HepG2 (cell line): ENCODE results near the gene XKR7. TPM values are rescaled to one million over a fixed set of nuclear protein-coding genes. Genes with fewer than 3 reads are reported as not detected.

Experiments
- AHR ChIP-seq: IDR thresholded peaks from 2 replicates; pipeline ENCODE4 v1.6.1; 2018; ENCODE audit warnings: missing genetic modification reagents, missing compliant biosample characterization
- CCAR2 ChIP-seq: fragments of 200-400 bp; formaldehyde crosslinking; optimal IDR thresholded peaks from 2 replicates; pipeline ENCODE3; 2018; ENCODE audit warnings: low read depth, mild to moderate bottlenecking, low read length, moderate library complexity
- CHCHD3 ChIP-seq: sonication (generic); formaldehyde crosslinking; IDR thresholded peaks from 2 replicates; pipeline ENCODE4 v1.8.0; 2022; ENCODE audit warnings: mild to moderate bottlenecking, missing genetic modification reagents, moderate library complexity
- JDP2 ChIP-seq: sonication (generic); formaldehyde crosslinking; IDR thresholded peaks from 2 replicates; pipeline ENCODE4 v1.8.1; 2022; ENCODE audit warnings: missing genetic modification reagents, borderline replicate concordance
- MZF1 ChIP-seq: sonication (generic); formaldehyde crosslinking; IDR thresholded peaks from 2 replicates; pipeline ENCODE4 v1.8.1; 2023; ENCODE audit warnings: mild to moderate bottlenecking, missing genetic modification reagents, borderline replicate concordance
- POLR2AphosphoS5 ChIP-seq: IDR thresholded peaks from 2 replicates; pipeline ENCODE4 v1.6.1; 2012; ENCODE audit warnings: low read depth, low read length
- SRF ChIP-seq: IDR thresholded peaks from 2 replicates; pipeline ENCODE4 v1.6.1; 2011; ENCODE audit warnings: mild to moderate bottlenecking, low read depth, low read length, moderate library complexity
- ZNF124 ChIP-seq: sonication (generic); formaldehyde crosslinking; IDR thresholded peaks from 2 replicates; pipeline ENCODE4 v1.4.0; 2020; ENCODE audit warnings: missing genetic modification reagents
- ZNF350 ChIP-seq: sonication (generic); formaldehyde crosslinking; IDR thresholded peaks from 2 replicates; pipeline ENCODE4 v1.4.0; 2020; ENCODE audit warnings: mild to moderate bottlenecking, low read depth, missing genetic modification reagents, borderline replicate concordance
- ZNF605 ChIP-seq: sonication (generic); formaldehyde crosslinking; IDR thresholded peaks from 2 replicates; pipeline ENCODE4 v1.8.0; 2022; ENCODE audit warnings: mild to moderate bottlenecking, missing genetic modification reagents
- ZNF883 ChIP-seq: sonication (generic); formaldehyde crosslinking; IDR thresholded peaks from 2 replicates; pipeline ENCODE4 v1.5.1; 2020; ENCODE audit warnings: mild to moderate bottlenecking, missing genetic modification reagents; ENCODE audit errors: not compliant biosample characterization
- polyA plus RNA-seq, 8 experiments: library from polyadenylated mRNA; depleted of rRNA in 3 of 8; stranded (reverse) in 7 of 8; unstranded in 1 of 8; fragments of >200 nt; fragmentation: Illumina TruSeq in 4 of 8; extraction: Trizol in 4 of 8; gene quantifications; 2 replicates each; pipeline versions ENCODE4 v1.2.1 to v1.2.3, GENCODE V29; 2011 to 2016; ENCODE audit warnings: low read depth in 4 of 8, missing spikeins in 1 of 8, mixed read lengths in 1 of 8; ENCODE audit not compliant: insufficient read depth in 1 of 8
- total RNA-seq, 5 experiments: library from RNA; depleted of rRNA; stranded (reverse); fragments of >200 nt; fragmentation: Illumina TruSeq; extraction: Trizol; gene quantifications; 2 replicates each; pipeline ENCODE4 v1.2.3, GENCODE V29; 2016; ENCODE audit warnings: low read depth in 1 of 5
- TF ChIP-seq, protein P1 (sequence below): sonication (generic); formaldehyde crosslinking; IDR thresholded peaks from 2 replicates; pipeline ENCODE4 v1.4.0; 2020; ENCODE audit warnings: missing genetic modification reagents, mild to moderate bottlenecking, borderline replicate concordance
- TF ChIP-seq, protein P2 (sequence below): sonication (generic); formaldehyde crosslinking; IDR thresholded peaks from 2 replicates; pipeline ENCODE4 v1.4.0; 2020; ENCODE audit warnings: mild to moderate bottlenecking, missing genetic modification reagents, borderline replicate concordance
- TF ChIP-seq, protein P3 (sequence below): sonication (generic); formaldehyde crosslinking; IDR thresholded peaks from 2 replicates; pipeline ENCODE4 v1.5.0; 2020; ENCODE audit warnings: mild to moderate bottlenecking, missing genetic modification reagents
- TF ChIP-seq, protein P4 (sequence below): sonication (generic); formaldehyde crosslinking; IDR thresholded peaks from 2 replicates; pipeline ENCODE4 v1.5.1; 2020; ENCODE audit warnings: mild to moderate bottlenecking, missing genetic modification reagents, borderline replicate concordance
- TF ChIP-seq, protein P5 (sequence below): sonication (generic); IDR thresholded peaks from 2 replicates; pipeline ENCODE4 v1.6.1; 2016; ENCODE audit warnings: low read depth, borderline replicate concordance

Gene XKR7
- total and polyA plus RNA-seq, 2 of the 13 experiments (the other 11 are each of a cell fraction or from before 2014, with no cell fraction given): not detected

DNA sequence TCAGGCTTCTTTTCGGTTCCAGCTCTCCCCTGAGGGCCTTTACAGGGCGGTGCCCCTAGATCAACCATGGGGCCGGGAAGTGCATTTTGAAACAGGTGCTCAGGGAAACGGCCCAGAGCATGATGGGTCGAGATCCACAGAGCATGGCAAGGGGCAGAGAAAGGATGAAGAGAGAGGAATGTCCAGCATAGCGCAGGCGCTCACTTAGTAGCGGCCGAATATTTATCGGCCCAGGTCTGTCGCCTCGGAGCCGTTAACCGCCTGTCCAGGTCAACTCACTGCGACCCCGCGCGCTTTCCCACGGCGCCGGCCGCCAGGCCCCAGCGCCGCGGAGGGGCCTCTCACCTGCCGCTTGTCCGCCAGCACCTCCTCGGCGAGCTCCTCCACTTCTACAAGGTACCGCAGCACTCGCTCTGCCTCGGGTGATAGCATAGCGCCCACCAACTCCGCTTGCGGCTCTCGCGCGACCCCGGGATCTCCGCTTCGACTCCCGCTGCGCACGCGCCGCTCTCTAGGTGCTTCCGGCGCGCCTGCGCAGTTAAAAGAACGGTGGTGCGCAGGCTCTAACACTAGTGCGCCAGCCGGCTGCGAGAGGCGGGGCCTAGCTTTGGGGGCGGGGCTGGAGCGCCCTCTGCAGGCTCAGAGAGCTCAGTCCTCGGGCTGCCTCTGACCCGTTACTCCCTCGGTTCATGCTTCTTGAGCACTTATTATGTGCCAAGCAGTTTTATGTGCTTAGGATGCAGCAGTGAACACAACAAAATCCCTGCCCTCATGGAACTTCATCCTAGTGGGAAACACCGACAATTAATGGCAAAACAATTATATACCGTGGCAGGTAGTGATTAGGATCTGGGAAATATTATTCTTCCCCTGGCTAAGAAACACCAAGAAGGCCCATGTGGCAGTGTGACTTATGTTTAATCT, 16.2 kb upstream of the XKR7 start, which contains the start of gene PDRG1 (continued):
- TF ChIP-seq, protein P1, sequence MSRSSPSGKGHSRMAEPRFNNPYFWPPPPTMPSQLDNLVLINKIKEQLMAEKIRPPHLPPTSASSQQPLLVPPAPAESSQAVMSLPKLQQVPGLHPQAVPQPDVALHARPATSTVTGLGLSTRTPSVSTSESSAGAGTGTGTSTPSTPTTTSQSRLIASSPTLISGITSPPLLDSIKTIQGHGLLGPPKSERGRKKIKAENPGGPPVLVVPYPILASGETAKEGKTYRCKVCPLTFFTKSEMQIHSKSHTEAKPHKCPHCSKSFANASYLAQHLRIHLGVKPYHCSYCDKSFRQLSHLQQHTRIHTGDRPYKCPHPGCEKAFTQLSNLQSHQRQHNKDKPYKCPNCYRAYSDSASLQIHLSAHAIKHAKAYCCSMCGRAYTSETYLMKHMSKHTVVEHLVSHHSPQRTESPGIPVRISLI (CRISPR knock-in tag): no peak; the same call in 1 of the 2 replicates
- TF ChIP-seq POLR2AphosphoS5 (peak; percentile 98), AHR (CRISPR knock-in tag) (peak; percentile 92), JDP2 (CRISPR knock-in tag) (no peak), ZNF350 (peak; percentile 96), MZF1 (CRISPR knock-in tag) (no peak), ZNF605 (CRISPR knock-in tag) (peak; percentile 87), SRF (no peak), CHCHD3 (peak; percentile 85), ZNF883 (peak; percentile 95), ZNF124 (CRISPR knock-in tag) (peak; percentile 95), CCAR2 (no peak)
- TF ChIP-seq, protein P2, sequence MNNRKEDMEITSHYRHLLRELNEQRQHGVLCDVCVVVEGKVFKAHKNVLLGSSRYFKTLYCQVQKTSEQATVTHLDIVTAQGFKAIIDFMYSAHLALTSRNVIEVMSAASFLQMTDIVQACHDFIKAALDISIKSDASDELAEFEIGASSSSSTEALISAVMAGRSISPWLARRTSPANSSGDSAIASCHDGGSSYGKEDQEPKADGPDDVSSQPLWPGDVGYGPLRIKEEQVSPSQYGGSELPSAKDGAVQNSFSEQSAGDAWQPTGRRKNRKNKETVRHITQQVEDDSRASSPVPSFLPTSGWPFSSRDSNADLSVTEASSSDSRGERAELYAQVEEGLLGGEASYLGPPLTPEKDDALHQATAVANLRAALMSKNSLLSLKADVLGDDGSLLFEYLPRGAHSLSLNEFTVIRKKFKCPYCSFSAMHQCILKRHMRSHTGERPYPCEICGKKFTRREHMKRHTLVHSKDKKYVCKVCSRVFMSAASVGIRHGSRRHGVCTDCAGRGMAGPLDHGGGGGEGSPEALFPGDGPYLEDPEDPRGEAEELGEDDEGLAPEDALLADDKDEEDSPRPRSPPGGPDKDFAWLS (CRISPR knock-in tag): no peak
- TF ChIP-seq, protein P3, sequence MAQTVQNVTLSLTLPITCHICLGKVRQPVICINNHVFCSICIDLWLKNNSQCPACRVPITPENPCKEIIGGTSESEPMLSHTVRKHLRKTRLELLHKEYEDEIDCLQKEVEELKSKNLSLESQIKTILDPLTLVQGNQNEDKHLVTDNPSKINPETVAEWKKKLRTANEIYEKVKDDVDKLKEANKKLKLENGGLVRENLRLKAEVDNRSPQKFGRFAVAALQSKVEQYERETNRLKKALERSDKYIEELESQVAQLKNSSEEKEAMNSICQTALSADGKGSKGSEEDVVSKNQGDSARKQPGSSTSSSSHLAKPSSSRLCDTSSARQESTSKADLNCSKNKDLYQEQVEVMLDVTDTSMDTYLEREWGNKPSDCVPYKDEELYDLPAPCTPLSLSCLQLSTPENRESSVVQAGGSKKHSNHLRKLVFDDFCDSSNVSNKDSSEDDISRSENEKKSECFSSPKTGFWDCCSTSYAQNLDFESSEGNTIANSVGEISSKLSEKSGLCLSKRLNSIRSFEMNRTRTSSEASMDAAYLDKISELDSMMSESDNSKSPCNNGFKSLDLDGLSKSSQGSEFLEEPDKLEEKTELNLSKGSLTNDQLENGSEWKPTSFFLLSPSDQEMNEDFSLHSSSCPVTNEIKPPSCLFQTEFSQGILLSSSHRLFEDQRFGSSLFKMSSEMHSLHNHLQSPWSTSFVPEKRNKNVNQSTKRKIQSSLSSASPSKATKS: no peak
- TF ChIP-seq, protein P4, sequence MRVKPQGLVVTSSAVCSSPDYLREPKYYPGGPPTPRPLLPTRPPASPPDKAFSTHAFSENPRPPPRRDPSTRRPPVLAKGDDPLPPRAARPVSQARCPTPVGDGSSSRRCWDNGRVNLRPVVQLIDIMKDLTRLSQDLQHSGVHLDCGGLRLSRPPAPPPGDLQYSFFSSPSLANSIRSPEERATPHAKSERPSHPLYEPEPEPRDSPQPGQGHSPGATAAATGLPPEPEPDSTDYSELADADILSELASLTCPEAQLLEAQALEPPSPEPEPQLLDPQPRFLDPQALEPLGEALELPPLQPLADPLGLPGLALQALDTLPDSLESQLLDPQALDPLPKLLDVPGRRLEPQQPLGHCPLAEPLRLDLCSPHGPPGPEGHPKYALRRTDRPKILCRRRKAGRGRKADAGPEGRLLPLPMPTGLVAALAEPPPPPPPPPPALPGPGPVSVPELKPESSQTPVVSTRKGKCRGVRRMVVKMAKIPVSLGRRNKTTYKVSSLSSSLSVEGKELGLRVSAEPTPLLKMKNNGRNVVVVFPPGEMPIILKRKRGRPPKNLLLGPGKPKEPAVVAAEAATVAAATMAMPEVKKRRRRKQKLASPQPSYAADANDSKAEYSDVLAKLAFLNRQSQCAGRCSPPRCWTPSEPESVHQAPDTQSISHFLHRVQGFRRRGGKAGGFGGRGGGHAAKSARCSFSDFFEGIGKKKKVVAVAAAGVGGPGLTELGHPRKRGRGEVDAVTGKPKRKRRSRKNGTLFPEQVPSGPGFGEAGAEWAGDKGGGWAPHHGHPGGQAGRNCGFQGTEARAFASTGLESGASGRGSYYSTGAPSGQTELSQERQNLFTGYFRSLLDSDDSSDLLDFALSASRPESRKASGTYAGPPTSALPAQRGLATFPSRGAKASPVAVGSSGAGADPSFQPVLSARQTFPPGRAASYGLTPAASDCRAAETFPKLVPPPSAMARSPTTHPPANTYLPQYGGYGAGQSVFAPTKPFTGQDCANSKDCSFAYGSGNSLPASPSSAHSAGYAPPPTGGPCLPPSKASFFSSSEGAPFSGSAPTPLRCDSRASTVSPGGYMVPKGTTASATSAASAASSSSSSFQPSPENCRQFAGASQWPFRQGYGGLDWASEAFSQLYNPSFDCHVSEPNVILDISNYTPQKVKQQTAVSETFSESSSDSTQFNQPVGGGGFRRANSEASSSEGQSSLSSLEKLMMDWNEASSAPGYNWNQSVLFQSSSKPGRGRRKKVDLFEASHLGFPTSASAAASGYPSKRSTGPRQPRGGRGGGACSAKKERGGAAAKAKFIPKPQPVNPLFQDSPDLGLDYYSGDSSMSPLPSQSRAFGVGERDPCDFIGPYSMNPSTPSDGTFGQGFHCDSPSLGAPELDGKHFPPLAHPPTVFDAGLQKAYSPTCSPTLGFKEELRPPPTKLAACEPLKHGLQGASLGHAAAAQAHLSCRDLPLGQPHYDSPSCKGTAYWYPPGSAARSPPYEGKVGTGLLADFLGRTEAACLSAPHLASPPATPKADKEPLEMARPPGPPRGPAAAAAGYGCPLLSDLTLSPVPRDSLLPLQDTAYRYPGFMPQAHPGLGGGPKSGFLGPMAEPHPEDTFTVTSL: no peak
- TF ChIP-seq, protein P5, sequence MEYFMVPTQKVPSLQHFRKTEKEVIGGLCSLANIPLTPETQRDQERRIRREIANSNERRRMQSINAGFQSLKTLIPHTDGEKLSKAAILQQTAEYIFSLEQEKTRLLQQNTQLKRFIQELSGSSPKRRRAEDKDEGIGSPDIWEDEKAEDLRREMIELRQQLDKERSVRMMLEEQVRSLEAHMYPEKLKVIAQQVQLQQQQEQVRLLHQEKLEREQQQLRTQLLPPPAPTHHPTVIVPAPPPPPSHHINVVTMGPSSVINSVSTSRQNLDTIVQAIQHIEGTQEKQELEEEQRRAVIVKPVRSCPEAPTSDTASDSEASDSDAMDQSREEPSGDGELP: peak; percentile 47; the same call in 1 of the 2 replicates
